ENCODE results near the gene DZIP3. TPM values are rescaled to one million over a fixed set of nuclear protein-coding genes. Genes with fewer than 3 reads are reported as not detected.

DZIP3 gene
- total RNA-seq, 1 donor from 2014 or later = 27.2 TPM

DNA sequence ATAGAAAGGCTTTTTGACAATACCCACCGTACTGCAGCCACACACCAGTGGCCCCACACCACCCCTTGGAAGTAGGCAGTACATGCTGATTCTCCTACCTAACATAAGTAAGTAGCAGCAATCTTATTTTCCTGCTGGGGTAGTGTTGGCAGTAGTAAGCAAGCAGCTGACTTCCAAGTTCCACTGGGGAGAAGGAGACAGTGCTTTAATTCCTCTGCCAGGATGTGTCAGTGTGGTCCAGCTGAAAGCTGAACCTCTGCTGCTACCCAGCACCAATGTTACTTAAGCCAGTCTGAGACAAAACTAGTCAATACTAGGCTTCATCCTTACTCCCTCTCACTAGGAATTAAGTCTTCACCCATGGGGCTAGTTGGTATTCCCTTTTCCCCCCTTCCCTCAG lies 74.7 kb downstream of the DZIP3 start:
- Mint-ChIP-seq H3K4me3 (no peak overlapping the region), H3K4me1 (no peaks in the 10 kb centered on the region), H3K27ac (no peak overlapping the region), H3K9me3 (peaks cover 9% of the 10 kb centered on the region), H3K36me3 (peaks cover 24% of the 10 kb centered on the region), H3K27me3 (ENCODE audit: low read depth) (no peaks in the 10 kb centered on the region)
- no peak for DNase-seq (ENCODE audit: low spot score in 2 of 2, unreplicated experiment in 2 of 2)
- no peak for TF ChIP-seq CTCF (IDR thresholded peaks at IDR 0.05; ENCODE audit: unreplicated experiment)

GRCh38 chr3:108667312-108667711 lies 77.8 kb downstream of the DZIP3 start:
- Mint-ChIP-seq H3K4me1 (no peaks in the 10 kb centered on the region), H3K4me3 (no peak overlapping the region), H3K9me3 (peaks cover 10% of the 10 kb centered on the region), H3K36me3 (peaks cover 45% of the 10 kb centered on the region), H3K27me3 (ENCODE audit: low read depth) (no peaks in the 10 kb centered on the region), H3K27ac (no peak overlapping the region)
- TF ChIP-seq CTCF (IDR thresholded peaks at IDR 0.05; ENCODE audit: unreplicated experiment) = no peak
- no peak for DNase-seq (ENCODE audit: low spot score in 2 of 2, unreplicated experiment in 2 of 2)

DNA sequence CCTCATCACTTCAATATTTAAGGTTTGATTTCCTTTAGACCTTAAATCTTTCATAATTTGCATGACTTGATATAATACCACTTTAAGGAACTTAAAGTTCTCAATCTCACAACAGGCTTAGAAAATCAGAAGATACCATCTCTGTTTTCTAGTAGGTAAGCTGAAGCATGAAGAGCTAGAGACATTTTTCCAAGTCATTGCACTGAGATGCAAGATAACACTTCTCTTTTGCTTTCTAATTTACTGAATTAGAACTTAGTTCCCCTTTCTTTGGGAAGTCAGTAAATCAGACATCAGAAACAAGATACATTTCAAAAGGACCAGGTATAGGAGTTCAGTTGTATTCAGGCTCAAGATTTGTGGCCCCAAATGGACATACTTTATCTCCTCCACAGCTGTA lies 79.7 kb downstream of the DZIP3 start:
- Mint-ChIP-seq H3K36me3 (peaks cover 46% of the 10 kb centered on the region), H3K4me1 (no peaks in the 10 kb centered on the region), H3K27me3 (ENCODE audit: low read depth) (no peaks in the 10 kb centered on the region), H3K4me3 (no peak overlapping the region), H3K9me3 (peaks cover 10% of the 10 kb centered on the region), H3K27ac (no peak overlapping the region)
- TF ChIP-seq CTCF (IDR thresholded peaks at IDR 0.05; ENCODE audit: unreplicated experiment) = no peak
- no peak for DNase-seq (ENCODE audit: low spot score in 2 of 2, unreplicated experiment in 2 of 2)

GRCh38 chr3:108672701-108673100 lies 83.2 kb downstream of the DZIP3 start:
- Mint-ChIP-seq H3K4me1 (no peaks in the 10 kb centered on the region), H3K36me3 (peaks cover 50% of the 10 kb centered on the region), H3K4me3 (no peak overlapping the region), H3K27ac (no peak overlapping the region), H3K27me3 (ENCODE audit: low read depth) (no peaks in the 10 kb centered on the region), H3K9me3 (peaks cover 4% of the 10 kb centered on the region)
- no peak for TF ChIP-seq CTCF (IDR thresholded peaks at IDR 0.05; ENCODE audit: unreplicated experiment)
- no peak for DNase-seq (ENCODE audit: low spot score in 2 of 2, unreplicated experiment in 2 of 2)

DNA sequence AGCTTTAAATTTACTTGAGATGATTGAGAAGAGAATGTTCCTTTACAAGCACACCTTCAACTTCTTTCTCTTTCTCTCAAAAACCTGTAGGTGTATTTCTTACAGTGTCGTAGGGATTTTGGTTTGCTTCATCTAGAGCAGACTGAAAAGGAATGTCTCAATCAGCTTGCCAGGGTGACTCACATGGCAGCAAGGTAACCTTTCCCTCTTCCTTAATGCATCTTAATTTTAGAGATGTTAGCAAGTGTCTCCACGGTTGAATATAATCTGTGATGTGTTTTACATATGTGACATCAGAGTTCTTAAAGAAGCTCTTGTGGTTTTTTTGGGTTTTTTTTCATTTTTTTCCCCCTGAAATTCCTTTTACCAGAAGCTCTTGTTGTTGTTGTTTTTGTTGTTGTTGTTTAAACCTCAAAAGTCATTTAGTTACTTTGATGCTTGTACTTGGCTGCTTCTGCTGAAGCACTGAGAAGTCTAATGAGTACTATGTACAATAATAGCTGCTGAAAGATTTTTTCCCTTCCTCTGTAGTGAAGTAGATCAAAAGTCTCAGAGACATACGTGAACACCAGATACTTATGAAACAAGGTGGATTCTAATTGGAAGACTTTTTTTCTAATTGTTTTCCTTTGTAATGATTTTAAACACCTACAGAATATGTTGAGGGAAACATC lies 84.6 kb downstream of the DZIP3 start:
- Mint-ChIP-seq H3K9me3 (peaks cover 4% of the 10 kb centered on the region), H3K4me3 (no peak overlapping the region)

More for the DNA sequence above, 84.6 kb downstream of the DZIP3 start:
- H3K27me3 Mint-ChIP-seq (ENCODE audit: low read depth) = no peaks in the 10 kb centered on the region
- no peaks in the 10 kb centered on the region for H3K4me1 Mint-ChIP-seq
- no peak overlapping the region for H3K27ac Mint-ChIP-seq
- TF ChIP-seq CTCF (IDR thresholded peaks at IDR 0.05; ENCODE audit: unreplicated experiment) = no peak
- DNase-seq (ENCODE audit: low spot score in 2 of 2, unreplicated experiment in 2 of 2) = no peak
- H3K36me3 Mint-ChIP-seq = peaks cover 50% of the 10 kb centered on the region

Data from mesothelial cell of epicardium (in vitro differentiated cells).